Neuronal stem cell (in vitro differentiated cells): ENCODE measurements around the gene BUB1B.

Experiments
- DNase-seq: peaks from one replicate; pipeline ENCODE4 v3.0.0-alpha.2; 2013; ENCODE audit warnings: low spot score
- H2AFZ ChIP-seq: one replicate; pipeline ENCODE4 v1.6.1; 2013; ENCODE audit warnings: mild to moderate bottlenecking, low read length, inconsistent platforms
- H2AK5ac ChIP-seq: 2 replicates; pipeline ENCODE4 v1.6.1; 2013; ENCODE audit warnings: low read depth, mild to moderate bottlenecking, inconsistent platforms, low read length, moderate library complexity, mixed read lengths
- H2BK120ac ChIP-seq: 2 replicates; pipeline ENCODE4 v1.6.1; 2013; ENCODE audit warnings: low read depth, mild to moderate bottlenecking, inconsistent platforms, low read length, moderate library complexity, mixed read lengths
- H2BK12ac ChIP-seq: one replicate; pipeline ENCODE4 v1.6.1; 2013; ENCODE audit warnings: low read length, inconsistent platforms
- H2BK15ac ChIP-seq: 2 replicates; pipeline ENCODE4 v1.6.1; 2013; ENCODE audit warnings: mild to moderate bottlenecking, low read length, inconsistent platforms, mixed read lengths
- H2BK5ac ChIP-seq: one replicate; pipeline ENCODE4 v1.6.1; 2013; ENCODE audit warnings: inconsistent platforms, mild to moderate bottlenecking, low read length, moderate library complexity
- H3K14ac ChIP-seq: one replicate; pipeline ENCODE4 v1.6.1; 2013; ENCODE audit warnings: low read length, inconsistent platforms
- H3K18ac ChIP-seq: 2 replicates; pipeline ENCODE4 v1.6.1; 2013; ENCODE audit warnings: low read length, inconsistent platforms
- H3K23ac ChIP-seq: 2 replicates; pipeline ENCODE4 v1.6.1; 2013; ENCODE audit warnings: low read depth, mild to moderate bottlenecking, mixed read lengths, low read length, inconsistent platforms; ENCODE audit not compliant: poor library complexity
- H3K27ac ChIP-seq: replicated peaks from 3 replicates; pipeline ENCODE4 v1.5.1; 2013; ENCODE audit warnings: low read length, inconsistent platforms
- H3K27me3 ChIP-seq, 3 experiments: 2 replicates each; pipeline ENCODE4 v1.6.1; 2013; ENCODE audit warnings: low read length in 3 of 3, mild to moderate bottlenecking in 2 of 3, inconsistent platforms in 1 of 3, low read depth in 1 of 3, mixed read lengths in 1 of 3, moderate library complexity in 1 of 3; ENCODE audit not compliant: control insufficient read depth in 3 of 3, insufficient read depth in 3 of 3
- H3K36me3 ChIP-seq, 2 donors: replicated peaks in 1 of 2; 2 replicates each; pipeline ENCODE4 v1.6.1; 2013; ENCODE audit warnings: low read length in 2 of 2; ENCODE audit not compliant: control insufficient read depth in 2 of 2, insufficient read depth in 2 of 2
- H3K4ac ChIP-seq: 2 replicates; pipeline ENCODE4 v1.6.1; 2013; ENCODE audit warnings: inconsistent platforms, mild to moderate bottlenecking, low read length, moderate library complexity
- H3K4me1 ChIP-seq, 2 donors: 1 replicate in 1 of 2; 2 replicates in 1 of 2; pipeline ENCODE4 v1.6.1; 2013; ENCODE audit warnings: low read length in 2 of 2, low read depth in 1 of 2; ENCODE audit not compliant: control insufficient read depth in 2 of 2, insufficient read depth in 1 of 2
- H3K4me2 ChIP-seq: one replicate; pipeline ENCODE4 v1.6.1; 2013; ENCODE audit warnings: mild to moderate bottlenecking, low read length, inconsistent platforms; ENCODE audit not compliant: insufficient read depth, poor library complexity, severe bottlenecking
- H3K4me3 ChIP-seq, 2 donors: 2 replicates each; pipeline ENCODE4 v1.5.1; 2013; ENCODE audit warnings: low read length in 2 of 2, mild to moderate bottlenecking in 2 of 2, inconsistent platforms in 1 of 2, moderate library complexity in 1 of 2
- H3K79me1 ChIP-seq: one replicate; pipeline ENCODE4 v1.6.1; 2013; ENCODE audit warnings: low read depth, mild to moderate bottlenecking, inconsistent platforms, low read length, moderate library complexity
- H3K9ac ChIP-seq: one replicate; pipeline ENCODE4 v1.6.1; 2013; ENCODE audit warnings: mild to moderate bottlenecking, low read depth, low read length, inconsistent platforms; ENCODE audit not compliant: poor library complexity
- H3K9me3 ChIP-seq, 2 donors: replicated peaks in 1 of 2; 2 replicates each; pipeline versions ENCODE3 to v1.6.1; 2013; ENCODE audit warnings: low read length in 2 of 2, mild to moderate bottlenecking in 2 of 2, inconsistent platforms in 1 of 2, low read depth in 1 of 2, mixed read lengths in 1 of 2, moderate library complexity in 1 of 2; ENCODE audit not compliant: control insufficient read depth in 2 of 2, insufficient read depth in 1 of 2
- H4K8ac ChIP-seq: one replicate; pipeline ENCODE4 v1.6.1; 2013; ENCODE audit warnings: low read depth, mild to moderate bottlenecking, inconsistent platforms, low read length, moderate library complexity
- H4K91ac ChIP-seq: one replicate; pipeline ENCODE4 v1.6.1; 2013; ENCODE audit warnings: low read length, low read depth, mild to moderate bottlenecking, inconsistent platforms; ENCODE audit not compliant: poor library complexity
- WGBS, 2 donors: extraction: QIAGEN DNeasy Blood & Tissue Kit; methylation state at CpG; one replicate each; pipeline ENCODE4 v1.1.7; 2013; ENCODE audit warnings: missing lambda C conversion rate in 2 of 2, mixed read lengths in 1 of 2; ENCODE audit not compliant: insufficient read length in 2 of 2, insufficient replicate concordance in 1 of 2; ENCODE audit errors: extremely low coverage in 2 of 2; 5-methylcytosine and 5-hydroxymethylcytosine counted together

The BUB1B gene

DNA sequence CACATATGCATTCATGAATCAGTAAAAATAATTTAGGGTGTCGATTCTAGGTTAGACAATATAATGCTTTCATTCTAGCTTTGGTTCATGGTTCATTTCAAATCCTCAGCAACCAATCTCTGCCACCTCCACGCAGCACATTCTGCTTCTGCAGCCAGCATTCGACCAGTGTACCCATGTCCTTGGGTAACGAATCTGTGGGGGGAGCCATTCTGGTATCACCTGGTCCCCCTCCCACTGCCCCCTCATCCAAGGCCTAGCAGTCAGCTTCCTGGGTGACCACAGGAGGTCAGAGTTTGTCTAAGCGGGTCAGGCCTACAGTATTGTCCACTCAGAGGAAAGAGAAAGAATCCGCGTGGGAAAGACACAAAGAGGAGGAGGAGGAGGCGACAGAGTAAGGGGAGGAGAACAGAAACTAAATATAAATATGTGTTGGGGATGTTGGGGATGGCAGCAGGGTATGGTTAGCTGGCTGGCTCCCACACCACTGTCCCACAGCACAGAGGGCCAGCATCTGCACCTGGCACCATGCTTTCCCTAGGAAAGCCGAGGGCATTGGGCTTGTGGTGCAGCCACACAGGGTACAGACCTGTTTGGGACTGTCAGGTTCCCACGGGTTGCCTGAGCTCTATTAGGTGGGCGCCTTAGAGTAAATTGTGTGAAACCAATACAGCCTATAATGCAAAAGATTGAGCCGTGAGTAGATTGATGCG is 90.1 kb downstream of the BUB1B start:
- no CpG with 5 or more reads among the region's 13 CpGs for WGBS, 2 donors
- Histone ChIP-seq H3K27ac (no peak overlapping the region), H3K4me1 (peaks cover 7 to 10% of the 10 kb centered on the region in 2 donors), H3K79me1 (no peaks in the 10 kb centered on the region), H3K14ac (no peak overlapping the region), H2BK12ac (no peak overlapping the region), H4K8ac (no peak overlapping the region), H2AK5ac (no peak overlapping the region), H3K36me3 (no peaks in the 10 kb centered on the region), H2BK120ac (no peak overlapping the region), H4K91ac (no peak overlapping the region), H3K9me3 (no peaks in the 10 kb centered on the region), H2BK5ac (no peak overlapping the region), H2BK15ac (no peak overlapping the region), H3K4me2 (no peak overlapping the region), H3K23ac (no peak overlapping the region), H3K4ac (no peak overlapping the region), H3K18ac (no peak overlapping the region), H3K27me3 (peaks cover 20 to 44% (median 44%) of the 10 kb centered on the region in 3 experiments), H2AFZ (no peak overlapping the region), H3K4me3 (no peak overlapping the region), H3K9ac (no peak overlapping the region)
- DNase-seq: no peak

DNA sequence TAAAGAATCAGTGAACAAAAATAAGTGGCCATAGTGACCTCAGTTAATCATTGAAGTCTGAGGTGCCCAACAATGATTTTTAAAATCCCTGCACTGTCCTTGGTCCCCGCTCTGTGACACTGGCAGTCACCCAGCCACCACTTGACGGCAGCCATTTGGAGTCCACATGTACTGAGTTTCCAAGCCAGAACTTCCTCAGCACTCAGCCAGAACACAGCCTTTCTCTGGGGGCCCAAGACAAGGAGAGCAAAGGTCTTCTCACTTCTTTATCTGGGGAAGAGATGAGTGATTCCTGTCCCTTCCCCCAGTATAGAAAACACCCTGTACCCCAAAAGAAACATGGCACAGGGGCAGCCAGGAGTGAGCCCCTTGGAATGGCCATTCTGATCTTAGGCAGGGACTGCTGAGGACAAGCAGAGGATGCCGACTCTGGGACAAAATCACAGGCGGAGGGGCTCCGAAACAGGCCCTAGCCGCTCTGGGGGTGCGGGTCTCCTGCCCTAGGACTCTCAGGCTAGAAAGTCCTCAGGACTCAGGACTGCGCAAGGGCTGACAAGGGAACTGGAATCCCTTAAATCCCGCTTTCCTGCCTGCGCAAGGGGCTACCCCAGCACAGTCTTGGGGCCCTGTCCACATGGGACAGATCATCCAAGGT is 90.7 kb downstream of the BUB1B start:
- no peak overlapping the region for H3K14ac ChIP-seq
- no peak overlapping the region for H2BK5ac ChIP-seq
- H2BK12ac ChIP-seq: no peak overlapping the region
- H2AFZ ChIP-seq: no peak overlapping the region
- no peak overlapping the region for H4K91ac ChIP-seq
- WGBS, 2 donors: no CpG with 5 or more reads among the region's 10 CpGs
- no peak overlapping the region for H2BK120ac ChIP-seq
- peak overlapping the region; percentile 42 for H2BK15ac ChIP-seq
- no peaks in the 10 kb centered on the region for H3K9me3 ChIP-seq
- peak overlapping the region; percentile 39 for H3K18ac ChIP-seq
- H3K9ac ChIP-seq: no peak overlapping the region
- DNase-seq: no peak
- no peak overlapping the region for H3K27ac ChIP-seq
- H3K4me2 ChIP-seq: no peak overlapping the region
- H3K4ac ChIP-seq: no peak overlapping the region
- no peaks in the 10 kb centered on the region for H3K79me1 ChIP-seq
- peak overlapping the region; percentile 90 for H2AK5ac ChIP-seq
- H3K27me3 ChIP-seq: peaks cover 20 to 44% (median 42%) of the 10 kb centered on the region in 3 experiments
- no peak overlapping the region for H3K4me3 ChIP-seq
- no peak overlapping the region for H4K8ac ChIP-seq
- H3K23ac ChIP-seq: no peak overlapping the region
- no peaks in the 10 kb centered on the region for H3K36me3 ChIP-seq
- H3K4me1 ChIP-seq: peaks cover 7 to 10% of the 10 kb centered on the region in 2 donors

DNA sequence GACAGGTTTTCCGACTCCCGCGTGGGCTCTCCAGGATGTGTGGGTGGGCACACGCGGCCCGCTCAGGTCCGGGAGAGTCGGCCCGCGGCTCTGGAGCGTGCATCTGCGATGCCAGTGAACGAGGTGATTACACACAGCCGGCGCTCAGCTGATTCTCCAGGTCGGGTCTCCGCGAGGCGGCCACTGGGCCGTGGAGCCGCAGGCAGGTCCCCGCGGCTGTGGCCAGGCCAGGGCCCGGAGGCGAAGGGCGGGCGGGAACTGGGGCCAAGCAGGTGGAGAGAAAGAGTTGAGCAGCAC is 91.2 kb downstream of the BUB1B start:
- Histone ChIP-seq H3K18ac (peak overlapping the region; percentile 61), H3K4me1 (peaks cover 7 to 10% of the 10 kb centered on the region in 2 donors), H3K27me3 (peaks cover 20 to 44% (median 42%) of the 10 kb centered on the region in 3 experiments), H3K9ac (no peak overlapping the region), H3K9me3 (no peaks in the 10 kb centered on the region), H3K4me2 (peak overlapping the region; percentile 80), H4K91ac (no peak overlapping the region), H3K4me3 (no peak overlapping the region), H2AK5ac (peak overlapping the region; percentile 90), H2BK5ac (no peak overlapping the region), H2BK12ac (no peak overlapping the region), H2BK120ac (no peak overlapping the region), H3K27ac (no peak overlapping the region), H3K36me3 (no peaks in the 10 kb centered on the region), H2AFZ (no peak overlapping the region), H3K14ac (no peak overlapping the region), H4K8ac (no peak overlapping the region), H3K23ac (no peak overlapping the region), H3K4ac (no peak overlapping the region), H2BK15ac (peak overlapping the region; percentile 42), H3K79me1 (no peaks in the 10 kb centered on the region)
- DNase-seq: no peak
- WGBS, 2 donors: no CpG with 5 or more reads among the region's 27 CpGs

DNA sequence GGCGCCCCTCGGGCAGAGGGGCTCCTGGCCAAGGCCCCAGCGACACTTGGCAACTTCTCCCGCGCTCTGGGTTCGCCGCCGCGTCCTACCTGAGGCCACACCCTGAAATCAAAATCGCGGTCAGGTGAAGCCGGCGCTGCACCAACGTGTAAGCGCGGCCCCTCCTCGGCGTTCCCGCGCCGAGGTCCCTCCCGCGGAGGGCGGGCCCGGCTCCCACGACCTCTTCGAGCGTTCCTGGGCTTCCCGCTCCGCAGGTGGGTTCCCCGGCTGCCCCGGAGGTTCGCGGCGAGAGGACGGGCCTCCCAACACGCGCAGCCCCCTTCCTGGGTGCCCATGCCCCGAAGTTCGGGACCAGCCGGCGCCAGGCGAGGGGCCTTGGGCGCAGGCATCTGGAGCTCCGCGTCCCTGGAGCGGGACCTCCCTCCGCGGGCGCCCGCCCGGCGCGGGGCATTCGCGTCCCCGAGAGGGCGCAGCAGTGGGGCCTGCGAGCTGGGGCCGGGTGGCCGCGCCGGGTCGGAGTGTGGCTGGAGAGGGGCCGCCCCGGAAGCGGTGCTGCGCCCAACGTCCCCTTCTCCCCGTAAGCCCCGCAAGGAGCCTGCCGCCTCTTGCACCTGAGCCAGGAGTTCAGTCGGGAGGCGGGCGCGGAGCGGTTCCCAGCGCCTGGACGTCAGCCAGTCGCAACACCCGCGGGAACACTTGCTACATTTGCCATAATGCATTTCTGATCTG is 91.7 kb downstream of the BUB1B start:
- peak overlapping the region; percentile 80 for H3K4me2 ChIP-seq
- peak overlapping the region; percentile 61 for H3K18ac ChIP-seq
- peak overlapping the region; percentile 40 for H2AK5ac ChIP-seq
- H2BK5ac ChIP-seq: no peak overlapping the region
- DNase-seq: peak; percentile 39
- H3K4ac ChIP-seq: no peak overlapping the region
- H3K27ac ChIP-seq: no peak overlapping the region
- peak overlapping the region; percentile 51 for H3K23ac ChIP-seq
- H4K91ac ChIP-seq: no peak overlapping the region
- H3K27me3 ChIP-seq: peaks cover 20 to 44% (median 42%) of the 10 kb centered on the region in 3 experiments
- peak overlapping the region; percentile 42 for H2BK15ac ChIP-seq
- WGBS, 2 donors: no CpG with 5 or more reads among the region's 82 CpGs
- H2BK120ac ChIP-seq: no peak overlapping the region
- H3K4me1 ChIP-seq: peaks cover 7 to 10% of the 10 kb centered on the region in 2 donors
- peak overlapping the region; percentile 86 for H3K14ac ChIP-seq
- no peaks in the 10 kb centered on the region for H3K9me3 ChIP-seq
- H2BK12ac ChIP-seq: no peak overlapping the region
- H3K9ac ChIP-seq: no peak overlapping the region
- no peak overlapping the region for H4K8ac ChIP-seq
- no peaks in the 10 kb centered on the region for H3K36me3 ChIP-seq
- H3K4me3 ChIP-seq: peak overlapping the region in 1 of 2 donors; percentile 80
- no peaks in the 10 kb centered on the region for H3K79me1 ChIP-seq
- peak overlapping the region; percentile 70 for H2AFZ ChIP-seq
